ENCODE data around the gene STK32A.

DNA sequence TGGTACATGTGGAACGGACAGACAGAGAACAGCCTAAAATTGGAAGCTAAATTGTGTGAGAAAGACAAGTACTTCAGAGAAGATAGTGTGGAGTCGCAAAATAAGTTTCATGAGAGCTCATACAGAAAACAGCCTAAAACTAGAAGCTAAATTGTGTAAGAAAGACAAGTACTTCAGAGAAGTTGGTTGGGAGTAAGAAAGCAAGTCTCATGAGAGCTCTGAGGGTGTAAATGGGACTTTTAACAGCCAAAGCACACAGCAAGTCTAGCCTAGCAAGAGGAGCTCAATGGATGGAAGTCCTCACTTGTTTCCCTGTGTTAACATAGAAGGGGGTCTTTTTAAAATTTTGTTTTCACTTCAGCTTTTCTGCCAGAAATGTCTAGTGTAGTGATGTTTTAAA lies 93.1 kb downstream of the STK32A start:
- no peak for TF ChIP-seq EZH2 (IDR thresholded peaks at IDR 0.05; ENCODE audit: low read depth, unreplicated experiment)
- TF ChIP-seq, protein P1, sequence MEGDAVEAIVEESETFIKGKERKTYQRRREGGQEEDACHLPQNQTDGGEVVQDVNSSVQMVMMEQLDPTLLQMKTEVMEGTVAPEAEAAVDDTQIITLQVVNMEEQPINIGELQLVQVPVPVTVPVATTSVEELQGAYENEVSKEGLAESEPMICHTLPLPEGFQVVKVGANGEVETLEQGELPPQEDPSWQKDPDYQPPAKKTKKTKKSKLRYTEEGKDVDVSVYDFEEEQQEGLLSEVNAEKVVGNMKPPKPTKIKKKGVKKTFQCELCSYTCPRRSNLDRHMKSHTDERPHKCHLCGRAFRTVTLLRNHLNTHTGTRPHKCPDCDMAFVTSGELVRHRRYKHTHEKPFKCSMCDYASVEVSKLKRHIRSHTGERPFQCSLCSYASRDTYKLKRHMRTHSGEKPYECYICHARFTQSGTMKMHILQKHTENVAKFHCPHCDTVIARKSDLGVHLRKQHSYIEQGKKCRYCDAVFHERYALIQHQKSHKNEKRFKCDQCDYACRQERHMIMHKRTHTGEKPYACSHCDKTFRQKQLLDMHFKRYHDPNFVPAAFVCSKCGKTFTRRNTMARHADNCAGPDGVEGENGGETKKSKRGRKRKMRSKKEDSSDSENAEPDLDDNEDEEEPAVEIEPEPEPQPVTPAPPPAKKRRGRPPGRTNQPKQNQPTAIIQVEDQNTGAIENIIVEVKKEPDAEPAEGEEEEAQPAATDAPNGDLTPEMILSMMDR (conservative IDR thresholded peaks at IDR 0.05; ENCODE audit: low read depth in 2 of 2): no peak
- no peak for TF ChIP-seq ZNF331 (CRISPR knock-in tag; IDR thresholded peaks at IDR 0.05; ENCODE audit: low read depth)
- no peak for TF ChIP-seq POLR2AphosphoS5 (IDR thresholded peaks at IDR 0.05; ENCODE audit: low read depth)
- TF ChIP-seq, protein P2, sequence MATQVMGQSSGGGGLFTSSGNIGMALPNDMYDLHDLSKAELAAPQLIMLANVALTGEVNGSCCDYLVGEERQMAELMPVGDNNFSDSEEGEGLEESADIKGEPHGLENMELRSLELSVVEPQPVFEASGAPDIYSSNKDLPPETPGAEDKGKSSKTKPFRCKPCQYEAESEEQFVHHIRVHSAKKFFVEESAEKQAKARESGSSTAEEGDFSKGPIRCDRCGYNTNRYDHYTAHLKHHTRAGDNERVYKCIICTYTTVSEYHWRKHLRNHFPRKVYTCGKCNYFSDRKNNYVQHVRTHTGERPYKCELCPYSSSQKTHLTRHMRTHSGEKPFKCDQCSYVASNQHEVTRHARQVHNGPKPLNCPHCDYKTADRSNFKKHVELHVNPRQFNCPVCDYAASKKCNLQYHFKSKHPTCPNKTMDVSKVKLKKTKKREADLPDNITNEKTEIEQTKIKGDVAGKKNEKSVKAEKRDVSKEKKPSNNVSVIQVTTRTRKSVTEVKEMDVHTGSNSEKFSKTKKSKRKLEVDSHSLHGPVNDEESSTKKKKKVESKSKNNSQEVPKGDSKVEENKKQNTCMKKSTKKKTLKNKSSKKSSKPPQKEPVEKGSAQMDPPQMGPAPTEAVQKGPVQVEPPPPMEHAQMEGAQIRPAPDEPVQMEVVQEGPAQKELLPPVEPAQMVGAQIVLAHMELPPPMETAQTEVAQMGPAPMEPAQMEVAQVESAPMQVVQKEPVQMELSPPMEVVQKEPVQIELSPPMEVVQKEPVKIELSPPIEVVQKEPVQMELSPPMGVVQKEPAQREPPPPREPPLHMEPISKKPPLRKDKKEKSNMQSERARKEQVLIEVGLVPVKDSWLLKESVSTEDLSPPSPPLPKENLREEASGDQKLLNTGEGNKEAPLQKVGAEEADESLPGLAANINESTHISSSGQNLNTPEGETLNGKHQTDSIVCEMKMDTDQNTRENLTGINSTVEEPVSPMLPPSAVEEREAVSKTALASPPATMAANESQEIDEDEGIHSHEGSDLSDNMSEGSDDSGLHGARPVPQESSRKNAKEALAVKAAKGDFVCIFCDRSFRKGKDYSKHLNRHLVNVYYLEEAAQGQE (IDR thresholded peaks at IDR 0.05; ENCODE audit: unreplicated experiment): no peak
- no peak for TF ChIP-seq EZH2phosphoT487 (IDR thresholded peaks at IDR 0.05; ENCODE audit: unreplicated experiment)
- TF ChIP-seq, protein P3, sequence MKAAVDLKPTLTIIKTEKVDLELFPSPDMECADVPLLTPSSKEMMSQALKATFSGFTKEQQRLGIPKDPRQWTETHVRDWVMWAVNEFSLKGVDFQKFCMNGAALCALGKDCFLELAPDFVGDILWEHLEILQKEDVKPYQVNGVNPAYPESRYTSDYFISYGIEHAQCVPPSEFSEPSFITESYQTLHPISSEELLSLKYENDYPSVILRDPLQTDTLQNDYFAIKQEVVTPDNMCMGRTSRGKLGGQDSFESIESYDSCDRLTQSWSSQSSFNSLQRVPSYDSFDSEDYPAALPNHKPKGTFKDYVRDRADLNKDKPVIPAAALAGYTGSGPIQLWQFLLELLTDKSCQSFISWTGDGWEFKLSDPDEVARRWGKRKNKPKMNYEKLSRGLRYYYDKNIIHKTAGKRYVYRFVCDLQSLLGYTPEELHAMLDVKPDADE (IDR thresholded peaks at IDR 0.05): no peak
- TF ChIP-seq ZNF114 (CRISPR knock-in tag; IDR thresholded peaks at IDR 0.05): no peak
- TF ChIP-seq CREB1 (CRISPR knock-in tag; IDR thresholded peaks at IDR 0.05; ENCODE audit: low read depth): no peak
- TF ChIP-seq JUNB (IDR thresholded peaks at IDR 0.05; ENCODE audit: unreplicated experiment): no peak
- no peak for TF ChIP-seq NANOG (IDR thresholded peaks at IDR 0.05; ENCODE audit: borderline replicate concordance)
